ENCODE measurements around the gene ZNHIT2.

GRCh38 chr11:65103476-65103875 lies 14.0 kb downstream of the ZNHIT2 start:
- no peak for TF ChIP-seq ZNF263 (CRISPR knock-in tag; IDR thresholded peaks at IDR 0.05)
- no peak for TF ChIP-seq EZH2 (conservative IDR thresholded peaks at IDR 0.05; ENCODE audit: low read depth, low read length)
- no peak for TF ChIP-seq ZNF609 (CRISPR knock-in tag; IDR thresholded peaks at IDR 0.05; ENCODE audit: borderline replicate concordance)
- TF ChIP-seq ZHX2 (IDR thresholded peaks at IDR 0.05; ENCODE audit: low read depth) = no peak
- no peak for TF ChIP-seq ZHX2 (CRISPR knock-in tag; IDR thresholded peaks at IDR 0.05; ENCODE audit: borderline replicate concordance)
- TF ChIP-seq CTCF (CRISPR knock-in tag; IDR thresholded peaks at IDR 0.05) = no peak
- TF ChIP-seq ATAD3A (CRISPR knock-in tag; IDR thresholded peaks at IDR 0.05) = no peak
- TF ChIP-seq PRMT3 (CRISPR knock-in tag; IDR thresholded peaks at IDR 0.05; ENCODE audit: borderline replicate concordance, low read depth) = no peak
- no peak for TF ChIP-seq ISL2 (CRISPR knock-in tag; IDR thresholded peaks at IDR 0.05)
- TF ChIP-seq USF2 (IDR thresholded peaks at IDR 0.05; ENCODE audit: low read depth, low read length) = no peak
- no peak for TF ChIP-seq USF2 (CRISPR knock-in tag; IDR thresholded peaks at IDR 0.05; ENCODE audit: borderline replicate concordance)
- no peak for TF ChIP-seq ZNF569 (CRISPR knock-in tag; IDR thresholded peaks at IDR 0.05; ENCODE audit: borderline replicate concordance)
- TF ChIP-seq CBX5 (CRISPR knock-in tag; IDR thresholded peaks at IDR 0.05; ENCODE audit: borderline replicate concordance) = no peak
